GM12864 (cell line): ENCODE data around the gene HLA-DRB5.

Experiments
- DNase-seq: peaks from one replicate; pipeline ENCODE4 v3.0.0-alpha.2; 2011; ENCODE audit warnings: low read depth
- H3K4me3 ChIP-seq: 2 replicates; pipeline ENCODE4 v1.5.1; 2011; ENCODE audit warnings: mild to moderate bottlenecking, low read depth, low read length, control low read depth
- TF ChIP-seq, protein P1 (sequence below): IDR thresholded peaks from 2 replicates; pipeline ENCODE4 v1.5.1; 2011; ENCODE audit warnings: low read depth, mild to moderate bottlenecking, moderate library complexity, low read length, control low read depth, inconsistent platforms; ENCODE audit errors: missing control alignments

HLA-DRB5 gene

GRCh38 chr6:32501016-32501415 lies 29.1 kb downstream of the HLA-DRB5 start:
- no peak overlapping the region for H3K4me3 ChIP-seq
- TF ChIP-seq, protein P1, sequence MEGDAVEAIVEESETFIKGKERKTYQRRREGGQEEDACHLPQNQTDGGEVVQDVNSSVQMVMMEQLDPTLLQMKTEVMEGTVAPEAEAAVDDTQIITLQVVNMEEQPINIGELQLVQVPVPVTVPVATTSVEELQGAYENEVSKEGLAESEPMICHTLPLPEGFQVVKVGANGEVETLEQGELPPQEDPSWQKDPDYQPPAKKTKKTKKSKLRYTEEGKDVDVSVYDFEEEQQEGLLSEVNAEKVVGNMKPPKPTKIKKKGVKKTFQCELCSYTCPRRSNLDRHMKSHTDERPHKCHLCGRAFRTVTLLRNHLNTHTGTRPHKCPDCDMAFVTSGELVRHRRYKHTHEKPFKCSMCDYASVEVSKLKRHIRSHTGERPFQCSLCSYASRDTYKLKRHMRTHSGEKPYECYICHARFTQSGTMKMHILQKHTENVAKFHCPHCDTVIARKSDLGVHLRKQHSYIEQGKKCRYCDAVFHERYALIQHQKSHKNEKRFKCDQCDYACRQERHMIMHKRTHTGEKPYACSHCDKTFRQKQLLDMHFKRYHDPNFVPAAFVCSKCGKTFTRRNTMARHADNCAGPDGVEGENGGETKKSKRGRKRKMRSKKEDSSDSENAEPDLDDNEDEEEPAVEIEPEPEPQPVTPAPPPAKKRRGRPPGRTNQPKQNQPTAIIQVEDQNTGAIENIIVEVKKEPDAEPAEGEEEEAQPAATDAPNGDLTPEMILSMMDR = no peak
- DNase-seq = no peak

GRCh38 chr6:32492351-32492750 lies 37.7 kb downstream of the HLA-DRB5 start:
- no peak for DNase-seq
- TF ChIP-seq, protein P1 = no peak
- H3K4me3 ChIP-seq = no peak overlapping the region

DNA sequence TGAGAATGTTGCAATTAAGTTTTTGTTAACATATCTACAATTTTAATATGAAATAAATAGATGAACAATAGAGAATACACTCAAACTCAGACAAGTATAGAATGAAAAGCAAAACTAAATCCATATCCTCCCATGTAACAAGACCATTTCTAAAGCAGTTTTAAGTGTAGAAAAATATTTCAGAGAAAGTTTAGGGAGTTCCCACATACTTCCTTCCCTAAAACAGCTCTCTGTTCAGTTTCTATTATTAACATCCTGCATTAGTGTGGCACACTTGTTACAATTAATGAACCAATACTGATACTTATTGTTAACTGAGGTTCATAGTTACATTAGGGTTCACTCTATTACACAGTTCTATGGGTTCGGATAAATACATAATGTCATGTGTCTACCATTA lies 38.4 kb downstream of the HLA-DRB5 start:
- H3K4me3 ChIP-seq = no peak overlapping the region
- TF ChIP-seq, protein P1 = no peak
- no peak for DNase-seq

DNA sequence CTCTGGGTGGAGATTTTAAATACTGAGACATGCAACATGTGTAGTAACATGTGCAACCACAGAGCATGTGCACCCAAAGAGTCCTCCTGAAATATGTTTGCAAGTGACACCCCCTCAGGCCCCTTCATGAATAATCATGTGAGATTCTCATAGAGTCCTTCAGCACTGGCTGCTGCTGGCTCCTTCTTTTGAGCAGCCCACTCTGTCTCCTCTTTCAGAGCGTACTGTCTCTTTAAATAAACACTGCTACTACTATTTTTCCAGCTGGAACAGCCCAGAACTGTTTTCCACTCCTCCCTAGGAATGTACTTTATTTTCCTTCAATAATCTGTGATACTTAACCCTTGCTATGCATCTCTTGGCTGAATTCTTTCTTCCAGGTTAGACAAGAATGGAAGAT lies 42.0 kb downstream of the HLA-DRB5 start:
- no peak for DNase-seq
- TF ChIP-seq, protein P1 = no peak
- no peak overlapping the region for H3K4me3 ChIP-seq

DNA sequence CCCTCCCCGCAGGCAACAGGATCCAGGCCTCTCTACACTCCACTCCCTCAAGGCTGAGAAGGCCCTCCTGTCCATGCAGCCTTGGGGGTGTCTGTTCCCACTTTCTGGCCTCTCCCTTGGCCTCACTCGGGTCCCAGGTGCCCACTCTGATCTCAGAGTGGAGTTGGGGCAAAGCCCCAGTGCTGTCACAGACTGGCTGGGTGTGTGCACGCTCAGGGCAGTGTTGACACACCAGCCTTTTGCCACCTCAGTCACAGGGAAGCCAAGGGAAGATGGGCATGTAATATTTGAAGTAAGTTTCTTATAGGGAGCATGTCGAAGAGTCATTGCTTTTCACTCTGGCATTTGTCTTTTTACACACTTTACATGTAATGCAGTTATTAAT lies 45.5 kb downstream of the HLA-DRB5 start:
- TF ChIP-seq, protein P1 = no peak
- DNase-seq = no peak
- H3K4me3 ChIP-seq = no peak overlapping the region

GRCh38 chr6:32483968-32484613 lies 46.0 kb downstream of the HLA-DRB5 start:
- DNase-seq = no peak
- TF ChIP-seq, protein P1 = no peak
- no peak overlapping the region for H3K4me3 ChIP-seq
